Colonic mucosa (tissue), 4 donors: ENCODE measurements around the gene GRM3. TPM values are rescaled to one million over a fixed set of nuclear protein-coding genes. Genes with fewer than 3 reads are reported as not detected.
A peak's percentile ranks its signal among the peaks of the same experiment; 100 is the strongest.

ENCODE experiments used
- DNase-seq: peaks from one replicate; pipeline ENCODE4 v3.0.0-alpha.2; 2020
- H3K27ac ChIP-seq: fragments of 200-600 bp; one replicate; pipeline ENCODE4 v1.8.0; 2021
- H3K27me3 ChIP-seq: fragments of 200-600 bp; one replicate; pipeline ENCODE4 v1.8.0; 2021
- H3K36me3 ChIP-seq: fragments of 200-600 bp; one replicate; pipeline ENCODE4 v1.8.0; 2021
- H3K4me1 ChIP-seq: fragments of 200-600 bp; one replicate; pipeline ENCODE4 v1.8.0; 2021; ENCODE audit warnings: mild to moderate bottlenecking
- H3K4me3 ChIP-seq: fragments of 200-600 bp; one replicate; pipeline ENCODE4 v1.8.0; 2021
- H3K9ac ChIP-seq, 2 donors: one replicate each; pipeline ENCODE4 v1.7.0; 2013; ENCODE audit warnings: control low read depth in 2 of 2, low read depth in 2 of 2, low read length in 2 of 2
- H3K9me3 ChIP-seq: fragments of 200-600 bp; one replicate; pipeline ENCODE4 v1.8.0; 2021
- CTCF ChIP-seq: fragments of 200-600 bp; IDR thresholded peaks from one replicate; pipeline ENCODE4 v1.8.0; 2022; ENCODE audit warnings: antibody characterized with exemption, mild to moderate bottlenecking
- intact Hi-C: fragments of 100-400 bp; cut with DNase I; formaldehyde crosslinking; loops from one replicate; pipeline ENCODE4 v1.14.1; 2022
- total RNA-seq, 2 donors: library from RNA; stranded (reverse); fragmentation: NEBNext Ultra II Directional in 1 of 2; extraction: Animal tissue kit (Norgen Biotek cat#: 25700) in 1 of 2; gene quantifications; one replicate each; pipeline ENCODE4 v1.2.1, GENCODE V29; 2021
- donor health status: healthy.
- donor health status: DM: no; HTN: no; CAD: no.
- donor health status: DM: no; HTN: no; CAD: no.

The GRM3 gene
- total RNA-seq, 2 donors from 2014 or later: not detected

GRCh38 chr7:86863452-86863851 is 219.7 kb downstream of the GRM3 start:
- TF ChIP-seq CTCF: no peak
- Histone ChIP-seq H3K4me3 (no peak overlapping the region), H3K27ac (no peak overlapping the region), H3K27me3 (no peaks in the 10 kb centered on the region), H3K36me3 (no peaks in the 10 kb centered on the region), H3K4me1 (no peaks in the 10 kb centered on the region), H3K9ac (no peak overlapping the region), H3K9me3 (no peaks in the 10 kb centered on the region)
- intact Hi-C loops: no loop called here
- DNase-seq: no peak

- no peaks in the 10 kb centered on the region for H3K4me1 ChIP-seq
- intact Hi-C loops: no loop called here
- no peak overlapping the region for H3K4me3 ChIP-seq
- no peaks in the 10 kb centered on the region for H3K9me3 ChIP-seq
- no peaks in the 10 kb centered on the region for H3K36me3 ChIP-seq
- no peak overlapping the region for H3K27ac ChIP-seq
- DNase-seq: no peak
- TF ChIP-seq CTCF: no peak
- H3K9ac ChIP-seq: no peak overlapping the region
- no peaks in the 10 kb centered on the region for H3K27me3 ChIP-seq
Measured at GRCh38 chr7:86867163-86867762, 223.6 kb downstream of the GRM3 start.

- H3K4me3 ChIP-seq: no peak overlapping the region
- no peaks in the 10 kb centered on the region for H3K36me3 ChIP-seq
- no peak overlapping the region for H3K27ac ChIP-seq
- no peaks in the 10 kb centered on the region for H3K9me3 ChIP-seq
- no peaks in the 10 kb centered on the region for H3K4me1 ChIP-seq
- intact Hi-C loops: no loop called here
- no peaks in the 10 kb centered on the region for H3K27me3 ChIP-seq
- TF ChIP-seq CTCF: no peak
- H3K9ac ChIP-seq: no peak overlapping the region
- DNase-seq: no peak
Measured at GRCh38 chr7:86876146-86876545, 232.4 kb downstream of the GRM3 start.

GRCh38 chr7:86884152-86884551 is 240.4 kb downstream of the GRM3 start:
- DNase-seq: peak; percentile 20
- TF ChIP-seq CTCF: no peak
- Histone ChIP-seq H3K4me1 (no peaks in the 10 kb centered on the region), H3K36me3 (no peaks in the 10 kb centered on the region), H3K27me3 (no peaks in the 10 kb centered on the region), H3K4me3 (no peak overlapping the region), H3K27ac (no peak overlapping the region), H3K9ac (no peak overlapping the region), H3K9me3 (no peaks in the 10 kb centered on the region)
- intact Hi-C loops: no loop called here

- no peaks in the 10 kb centered on the region for H3K9me3 ChIP-seq
- no peak overlapping the region for H3K4me3 ChIP-seq
- no peak overlapping the region for H3K9ac ChIP-seq
- no peaks in the 10 kb centered on the region for H3K4me1 ChIP-seq
- no peaks in the 10 kb centered on the region for H3K27me3 ChIP-seq
- no peak for TF ChIP-seq CTCF
- no peak overlapping the region for H3K27ac ChIP-seq
- no peak for DNase-seq
- intact Hi-C loops: no loop called here
- H3K36me3 ChIP-seq: no peaks in the 10 kb centered on the region
Measured at GRCh38 chr7:86889501-86889900, 245.8 kb downstream of the GRM3 start.
